Measurements from ENCODE around the gene MAP3K8. TPM values are rescaled to one million over a fixed set of nuclear protein-coding genes. Genes with fewer than 3 reads are reported as not detected.

MAP3K8 gene
- total and polyA plus RNA-seq, 9 of the 15 experiments (the other 6 are each of a cell fraction or from before 2014, with no cell fraction given) = 6.9 to 23.6 (median 13.6) TPM

- TF ChIP-seq, protein P1, sequence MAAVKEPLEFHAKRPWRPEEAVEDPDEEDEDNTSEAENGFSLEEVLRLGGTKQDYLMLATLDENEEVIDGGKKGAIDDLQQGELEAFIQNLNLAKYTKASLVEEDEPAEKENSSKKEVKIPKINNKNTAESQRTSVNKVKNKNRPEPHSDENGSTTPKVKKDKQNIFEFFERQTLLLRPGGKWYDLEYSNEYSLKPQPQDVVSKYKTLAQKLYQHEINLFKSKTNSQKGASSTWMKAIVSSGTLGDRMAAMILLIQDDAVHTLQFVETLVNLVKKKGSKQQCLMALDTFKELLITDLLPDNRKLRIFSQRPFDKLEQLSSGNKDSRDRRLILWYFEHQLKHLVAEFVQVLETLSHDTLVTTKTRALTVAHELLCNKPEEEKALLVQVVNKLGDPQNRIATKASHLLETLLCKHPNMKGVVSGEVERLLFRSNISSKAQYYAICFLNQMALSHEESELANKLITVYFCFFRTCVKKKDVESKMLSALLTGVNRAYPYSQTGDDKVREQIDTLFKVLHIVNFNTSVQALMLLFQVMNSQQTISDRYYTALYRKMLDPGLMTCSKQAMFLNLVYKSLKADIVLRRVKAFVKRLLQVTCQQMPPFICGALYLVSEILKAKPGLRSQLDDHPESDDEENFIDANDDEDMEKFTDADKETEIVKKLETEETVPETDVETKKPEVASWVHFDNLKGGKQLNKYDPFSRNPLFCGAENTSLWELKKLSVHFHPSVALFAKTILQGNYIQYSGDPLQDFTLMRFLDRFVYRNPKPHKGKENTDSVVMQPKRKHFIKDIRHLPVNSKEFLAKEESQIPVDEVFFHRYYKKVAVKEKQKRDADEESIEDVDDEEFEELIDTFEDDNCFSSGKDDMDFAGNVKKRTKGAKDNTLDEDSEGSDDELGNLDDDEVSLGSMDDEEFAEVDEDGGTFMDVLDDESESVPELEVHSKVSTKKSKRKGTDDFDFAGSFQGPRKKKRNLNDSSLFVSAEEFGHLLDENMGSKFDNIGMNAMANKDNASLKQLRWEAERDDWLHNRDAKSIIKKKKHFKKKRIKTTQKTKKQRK (IDR thresholded peaks at IDR 0.05; ENCODE audit: borderline replicate concordance, low read depth, low read length) = no peak
- TF ChIP-seq TRIM24 (IDR thresholded peaks at IDR 0.05) (peak in 1 of 2 experiments; percentile 26; a peak in 1 of 4 replicates), ZNF431 (CRISPR knock-in tag; IDR thresholded peaks at IDR 0.05) (no peak), PTTG1 (tag; IDR thresholded peaks at IDR 0.05; ENCODE audit: low read depth) (no peak), POLR2AphosphoS2 (IDR thresholded peaks at IDR 0.05; ENCODE audit: low read length) (no peak), HNRNPUL1 (IDR thresholded peaks at IDR 0.05; ENCODE audit: low read length) (no peak), CBFA2T3 (IDR thresholded peaks at IDR 0.05) (no peak), KAT2B (IDR thresholded peaks at IDR 0.05; ENCODE audit: low read depth, low read length) (no peak)
- TF ChIP-seq, protein P2, sequence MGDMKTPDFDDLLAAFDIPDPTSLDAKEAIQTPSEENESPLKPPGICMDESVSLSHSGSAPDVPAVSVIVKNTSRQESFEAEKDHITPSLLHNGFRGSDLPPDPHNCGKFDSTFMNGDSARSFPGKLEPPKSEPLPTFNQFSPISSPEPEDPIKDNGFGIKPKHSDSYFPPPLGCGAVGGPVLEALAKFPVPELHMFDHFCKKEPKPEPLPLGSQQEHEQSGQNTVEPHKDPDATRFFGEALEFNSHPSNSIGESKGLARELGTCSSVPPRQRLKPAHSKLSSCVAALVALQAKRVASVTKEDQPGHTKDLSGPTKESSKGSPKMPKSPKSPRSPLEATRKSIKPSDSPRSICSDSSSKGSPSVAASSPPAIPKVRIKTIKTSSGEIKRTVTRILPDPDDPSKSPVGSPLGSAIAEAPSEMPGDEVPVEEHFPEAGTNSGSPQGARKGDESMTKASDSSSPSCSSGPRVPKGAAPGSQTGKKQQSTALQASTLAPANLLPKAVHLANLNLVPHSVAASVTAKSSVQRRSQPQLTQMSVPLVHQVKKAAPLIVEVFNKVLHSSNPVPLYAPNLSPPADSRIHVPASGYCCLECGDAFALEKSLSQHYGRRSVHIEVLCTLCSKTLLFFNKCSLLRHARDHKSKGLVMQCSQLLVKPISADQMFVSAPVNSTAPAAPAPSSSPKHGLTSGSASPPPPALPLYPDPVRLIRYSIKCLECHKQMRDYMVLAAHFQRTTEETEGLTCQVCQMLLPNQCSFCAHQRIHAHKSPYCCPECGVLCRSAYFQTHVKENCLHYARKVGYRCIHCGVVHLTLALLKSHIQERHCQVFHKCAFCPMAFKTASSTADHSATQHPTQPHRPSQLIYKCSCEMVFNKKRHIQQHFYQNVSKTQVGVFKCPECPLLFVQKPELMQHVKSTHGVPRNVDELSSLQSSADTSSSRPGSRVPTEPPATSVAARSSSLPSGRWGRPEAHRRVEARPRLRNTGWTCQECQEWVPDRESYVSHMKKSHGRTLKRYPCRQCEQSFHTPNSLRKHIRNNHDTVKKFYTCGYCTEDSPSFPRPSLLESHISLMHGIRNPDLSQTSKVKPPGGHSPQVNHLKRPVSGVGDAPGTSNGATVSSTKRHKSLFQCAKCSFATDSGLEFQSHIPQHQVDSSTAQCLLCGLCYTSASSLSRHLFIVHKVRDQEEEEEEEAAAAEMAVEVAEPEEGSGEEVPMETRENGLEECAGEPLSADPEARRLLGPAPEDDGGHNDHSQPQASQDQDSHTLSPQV (IDR thresholded peaks at IDR 0.05) = no peak
Measured at GRCh38 chr10:30430544-30431298, 3.3 kb upstream of the MAP3K8 start (continued).
